ENCODE results near the gene DTWD2.
"Not testable (repeated sequence)": the region's sequence is repeated elsewhere in the genome, so short reads cannot be mapped to it uniquely, and the experiment has no call there.

The DTWD2 gene

GRCh38 chr5:118987988-118988865, at the start of gene DTWD2:
Gene DTWD2, minus strand, starts transcription at chr5:118988547. Its CDS starts 36 bp downstream, at chr5:118988511.
- DNase-seq (ENCODE audit: low read depth in 3 of 3), result peak; percentile 81 to 92 (median 83)

GRCh38 chr5:119037496-119038215, 49.3 kb upstream of the DTWD2 start:
- DNase-seq (ENCODE audit: low read depth in 3 of 3), result no peak

- no peak for DNase-seq (ENCODE audit: low read depth in 3 of 3)
These were observed 47.9 kb upstream of the DTWD2 start for GRCh38 chr5:119036101-119036762.

- no peak for DNase-seq (ENCODE audit: low read depth in 3 of 3)
These were observed 44.8 kb upstream of the DTWD2 start for GRCh38 chr5:119033135-119033534.

- no peak for DNase-seq (ENCODE audit: low read depth in 3 of 3)
These were observed 44.3 kb upstream of the DTWD2 start for GRCh38 chr5:119032656-119033055.

GRCh38 chr5:119031905-119032304, 43.6 kb upstream of the DTWD2 start:
- DNase-seq (ENCODE audit: low read depth in 3 of 3), result no peak

GRCh38 chr5:119031011-119031886, 42.9 kb upstream of the DTWD2 start:
- no peak for DNase-seq (ENCODE audit: low read depth in 3 of 3)

GRCh38 chr5:119028575-119028974, 40.2 kb upstream of the DTWD2 start:
- DNase-seq (ENCODE audit: low read depth in 3 of 3), result no peak

- no peak for DNase-seq (ENCODE audit: low read depth in 3 of 3)
These were observed 34.4 kb upstream of the DTWD2 start for GRCh38 chr5:119022773-119023172.

- no peak for DNase-seq (ENCODE audit: low read depth in 3 of 3)
These were observed 33.8 kb upstream of the DTWD2 start for GRCh38 chr5:119022017-119022745.

- DNase-seq (ENCODE audit: low read depth in 3 of 3), result no peak
These were observed 32.9 kb upstream of the DTWD2 start for GRCh38 chr5:119021149-119021732.

- DNase-seq (ENCODE audit: low read depth in 3 of 3), result no peak
These were observed 31.6 kb upstream of the DTWD2 start for GRCh38 chr5:119019949-119020348.

- no peak for DNase-seq (ENCODE audit: low read depth in 3 of 3)
These were observed 31.2 kb upstream of the DTWD2 start for GRCh38 chr5:119019501-119019900.

- no peak for DNase-seq (ENCODE audit: low read depth in 3 of 3)
These were observed 29.6 kb upstream of the DTWD2 start for GRCh38 chr5:119017994-119018393.

- DNase-seq (ENCODE audit: low read depth in 3 of 3), result no peak
These were observed 27.9 kb upstream of the DTWD2 start for GRCh38 chr5:119016125-119016774.

GRCh38 chr5:119011186-119011585, 22.8 kb upstream of the DTWD2 start:
- DNase-seq (ENCODE audit: low read depth in 3 of 3), result no peak

- DNase-seq (ENCODE audit: low read depth in 3 of 3), result no peak
These were observed 21.9 kb upstream of the DTWD2 start for GRCh38 chr5:119010206-119010605.

- DNase-seq (ENCODE audit: low read depth in 3 of 3), result no peak
These were observed 20.8 kb upstream of the DTWD2 start for GRCh38 chr5:119009131-119009530.

- no peak for DNase-seq (ENCODE audit: low read depth in 3 of 3)
These were observed 11.3 kb upstream of the DTWD2 start for GRCh38 chr5:118999696-119000095.

GRCh38 chr5:118998861-118999260, 10.5 kb upstream of the DTWD2 start:
- not testable (repeated sequence) for DNase-seq (ENCODE audit: low read depth in 3 of 3)

Measured in stimulated activated CD4-positive, alpha-beta T cell treated with anti-CD3 and anti-CD28 coated beads, TNF-alpha, amount 100 ng/mL, for 4 hours (primary cell).